ENCODE measurements around the gene GALNTL6.

GALNTL6 gene

GRCh38 chr4:172142281-172142741 lies 329.1 kb downstream of the GALNTL6 start:
- TF ChIP-seq CTCF (IDR thresholded peaks at IDR 0.05; ENCODE audit: borderline replicate concordance, control extremely low read depth, extremely low read depth, insufficient read depth, missing control alignments): no peak
- in situ Hi-C loops (cut with MboI; ENCODE audit: low sequenced_read_pairs, unreplicated experiment): no loop called here
- DNase-seq (ENCODE audit: low spot score): no peak

GRCh38 chr4:172143605-172144314 lies 330.6 kb downstream of the GALNTL6 start:
- no peak for DNase-seq (ENCODE audit: low spot score)
- TF ChIP-seq CTCF (IDR thresholded peaks at IDR 0.05; ENCODE audit: borderline replicate concordance, control extremely low read depth, extremely low read depth, insufficient read depth, missing control alignments): no peak
- in situ Hi-C loops (cut with MboI; ENCODE audit: low sequenced_read_pairs, unreplicated experiment): no loop called here

- no peak for TF ChIP-seq CTCF (IDR thresholded peaks at IDR 0.05; ENCODE audit: borderline replicate concordance, control extremely low read depth, extremely low read depth, insufficient read depth, missing control alignments)
- DNase-seq (ENCODE audit: low spot score): no peak
- in situ Hi-C loops (cut with MboI; ENCODE audit: low sequenced_read_pairs, unreplicated experiment): no loop called here
Measured at GRCh38 chr4:172147687-172148086, 334.5 kb downstream of the GALNTL6 start.

- in situ Hi-C loops (cut with MboI; ENCODE audit: low sequenced_read_pairs, unreplicated experiment): no loop called here
- no peak for TF ChIP-seq CTCF (IDR thresholded peaks at IDR 0.05; ENCODE audit: borderline replicate concordance, control extremely low read depth, extremely low read depth, insufficient read depth, missing control alignments)
- DNase-seq (ENCODE audit: low spot score): no peak
Measured at GRCh38 chr4:172149329-172149728, 336.1 kb downstream of the GALNTL6 start.

- in situ Hi-C loops (cut with MboI; ENCODE audit: low sequenced_read_pairs, unreplicated experiment): no loop called here
- TF ChIP-seq CTCF (IDR thresholded peaks at IDR 0.05; ENCODE audit: borderline replicate concordance, control extremely low read depth, extremely low read depth, insufficient read depth, missing control alignments): no peak
- no peak for DNase-seq (ENCODE audit: low spot score)
Measured at GRCh38 chr4:172152284-172152683, 339.1 kb downstream of the GALNTL6 start.

- TF ChIP-seq CTCF (IDR thresholded peaks at IDR 0.05; ENCODE audit: borderline replicate concordance, control extremely low read depth, extremely low read depth, insufficient read depth, missing control alignments): no peak
- in situ Hi-C loops (cut with MboI; ENCODE audit: low sequenced_read_pairs, unreplicated experiment): no loop called here
- no peak for DNase-seq (ENCODE audit: low spot score)
Measured at GRCh38 chr4:172153719-172154118, 340.5 kb downstream of the GALNTL6 start.

Measured in GM13976 (cell line).